Measurements from ENCODE around the gene ARMH3.

GRCh38 chr10:101814466-101815071 lies 241.4 kb downstream of the ARMH3 start:
- TF ChIP-seq POLR2AphosphoS5 (IDR thresholded peaks at IDR 0.05) (no peak), POLR2A (IDR thresholded peaks at IDR 0.05) (no peak)
- TF ChIP-seq, protein P1, sequence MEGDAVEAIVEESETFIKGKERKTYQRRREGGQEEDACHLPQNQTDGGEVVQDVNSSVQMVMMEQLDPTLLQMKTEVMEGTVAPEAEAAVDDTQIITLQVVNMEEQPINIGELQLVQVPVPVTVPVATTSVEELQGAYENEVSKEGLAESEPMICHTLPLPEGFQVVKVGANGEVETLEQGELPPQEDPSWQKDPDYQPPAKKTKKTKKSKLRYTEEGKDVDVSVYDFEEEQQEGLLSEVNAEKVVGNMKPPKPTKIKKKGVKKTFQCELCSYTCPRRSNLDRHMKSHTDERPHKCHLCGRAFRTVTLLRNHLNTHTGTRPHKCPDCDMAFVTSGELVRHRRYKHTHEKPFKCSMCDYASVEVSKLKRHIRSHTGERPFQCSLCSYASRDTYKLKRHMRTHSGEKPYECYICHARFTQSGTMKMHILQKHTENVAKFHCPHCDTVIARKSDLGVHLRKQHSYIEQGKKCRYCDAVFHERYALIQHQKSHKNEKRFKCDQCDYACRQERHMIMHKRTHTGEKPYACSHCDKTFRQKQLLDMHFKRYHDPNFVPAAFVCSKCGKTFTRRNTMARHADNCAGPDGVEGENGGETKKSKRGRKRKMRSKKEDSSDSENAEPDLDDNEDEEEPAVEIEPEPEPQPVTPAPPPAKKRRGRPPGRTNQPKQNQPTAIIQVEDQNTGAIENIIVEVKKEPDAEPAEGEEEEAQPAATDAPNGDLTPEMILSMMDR (IDR thresholded peaks at IDR 0.05): no peak

Data from breast epithelium (tissue), 3 donors.